SK-N-MC (cell line): ENCODE results near the gene PDE11A.

Experiments used
- EZH2 ChIP-seq: fragments of 200-600 bp; sonication (generic); IDR thresholded peaks from one replicate; pipeline ENCODE4 v1.6.1; 2017; ENCODE audit warnings: antibody characterized with exemption
- POLR2AphosphoS5 ChIP-seq: IDR thresholded peaks from 2 replicates; pipeline ENCODE4 v1.6.1; 2012; ENCODE audit warnings: mild to moderate bottlenecking, low read depth, low read length, borderline replicate concordance

GRCh38 chr2:177612659-177613058, 459.9 kb downstream of the PDE11A start:
- TF ChIP-seq POLR2AphosphoS5 (no peak), EZH2 (no peak)
